A549 (cell line): Measurements from ENCODE around the gene FTSJ1. TPM values are rescaled to one million over a fixed set of nuclear protein-coding genes. Genes with fewer than 3 reads are reported as not detected.

Experiments
- ATAC-seq, 2 experiments: fragments of 200-7000 bp in 1 of 2; fragments of >200 bp in 1 of 2; cut with Nextera tagmentation in 1 of 2; cut with Tn5 transposase in 1 of 2; 3 replicates each; pipeline versions ENCODE4 v1.8.0 to v1.9.1; 2018 to 2020; ENCODE audit warnings: mild to moderate bottlenecking in 1 of 2, moderate library complexity in 1 of 2
- CTCF ChIA-PET: fragments of 300-600 bp; sonication (Branson Sonifier 250); formaldehyde crosslinking; extraction: SDS; loops from one replicate; lab custom pipeline; 2021; ENCODE audit warnings: antibody characterized with exemption, inconsistent platforms; lab: Yijun Ruan, JAX
- POLR2A ChIA-PET: fragments of 350-600 bp; formaldehyde crosslinking; extraction: SDS; loops from one replicate; lab custom pipeline; 2021; ENCODE audit warnings: antibody characterized with exemption, inconsistent platforms; lab: Yijun Ruan, JAX
- DNase-seq, 2 experiments: peaks; one replicate each; pipeline versions ENCODE4 v3.0.0 to v3.0.0-alpha.2; 2011 to 2016; ENCODE audit warnings: low read depth in 1 of 2, low spot score in 1 of 2
- FAIRE-seq: peaks from 2 replicates; lab custom pipeline; 2011; peaks lifted over from hg19 to GRCh38; lab: Jason Lieb, UNC
- H3K27ac ChIP-seq, 2 experiments: fragments of >200 bp; sonication (Bioruptor Twin); formaldehyde crosslinking; 3 replicates each; pipeline ENCODE4 v1.5.1; 2016 to 2017
- H3K4me1 ChIP-seq: fragments of >200 bp; sonication (Bioruptor Twin); formaldehyde crosslinking; 3 replicates; pipeline ENCODE4 v1.6.1; 2016
- H3K4me2 ChIP-seq: fragments of >200 bp; sonication (Bioruptor Twin); formaldehyde crosslinking; 3 replicates; pipeline ENCODE4 v1.6.1; 2016
- H3K4me3 ChIP-seq: fragments of >200 bp; sonication (Bioruptor Twin); formaldehyde crosslinking; 3 replicates; pipeline ENCODE4 v1.5.1; 2016
- H3K9me3 ChIP-seq: fragments of >200 bp; sonication (Bioruptor Twin); formaldehyde crosslinking; 3 replicates; pipeline ENCODE4 v1.6.1; 2016
- BCL3 ChIP-seq: fragments of >200 bp; sonication (Bioruptor Twin); formaldehyde crosslinking; IDR thresholded peaks from 3 replicates; pipeline ENCODE4 v1.6.1; 2016
- BHLHE40 ChIP-seq: IDR thresholded peaks from 2 replicates; pipeline ENCODE4 v1.6.1; 2012; ENCODE audit warnings: low read depth, low read length, inconsistent platforms
- CBX2 ChIP-seq: fragments of 200-600 bp; sonication (generic); IDR thresholded peaks from 2 replicates; pipeline ENCODE4 v1.6.1; 2016; ENCODE audit warnings: low read depth, mild to moderate bottlenecking, borderline replicate concordance
- CHD4 ChIP-seq: fragments of 200-600 bp; sonication (generic); IDR thresholded peaks from 2 replicates; pipeline ENCODE4 v1.6.1; 2016; ENCODE audit warnings: antibody characterized with exemption, mild to moderate bottlenecking, borderline replicate concordance
- EHF ChIP-seq: fragments of 250-450 bp; sonication (Bioruptor Pico); IDR thresholded peaks from 2 replicates; pipeline ENCODE4 v1.5.0; 2020; ENCODE audit warnings: mild to moderate bottlenecking
- EHMT2 ChIP-seq: fragments of 200-600 bp; sonication (generic); IDR thresholded peaks from 2 replicates; pipeline ENCODE4 v1.6.1; 2016; ENCODE audit warnings: antibody characterized with exemption, low read depth, mild to moderate bottlenecking, moderate library complexity
- EP300 ChIP-seq, 2 experiments: fragments of >200 bp; sonication (Bioruptor Twin); formaldehyde crosslinking; IDR thresholded peaks; 2 replicates in 1 of 2; 3 replicates in 1 of 2; pipeline ENCODE4 v1.6.1; 2016 to 2017
- ESRRA ChIP-seq: fragments of 150-350 bp; IDR thresholded peaks from 2 replicates; pipeline ENCODE4 v1.6.1; 2014; ENCODE audit warnings: mild to moderate bottlenecking, low read length, borderline replicate concordance
- FOSL2 ChIP-seq, 2 experiments: fragments of 450-650 bp in 1 of 2; fragments of >200 bp in 1 of 2; sonication (Bioruptor Twin) in 1 of 2; formaldehyde crosslinking; IDR thresholded peaks; 2 replicates each; pipeline versions ENCODE4 v1.5.0 to v1.6.1; 2016 to 2020; ENCODE audit warnings: mild to moderate bottlenecking in 1 of 2, moderate library complexity in 1 of 2
- FOXS1 ChIP-seq: fragments of 250-450 bp; sonication (Bioruptor Pico); IDR thresholded peaks from 2 replicates; pipeline ENCODE4 v1.5.0; 2020; ENCODE audit warnings: mild to moderate bottlenecking, moderate library complexity
- HDAC2 ChIP-seq: fragments of 200-600 bp; sonication (generic); IDR thresholded peaks from 2 replicates; pipeline ENCODE4 v1.6.1; 2016
- HES2 ChIP-seq: fragments of >200 bp; sonication (Bioruptor Twin); formaldehyde crosslinking; IDR thresholded peaks from 2 replicates; pipeline ENCODE4 v1.6.1; 2016
- HOXA7 ChIP-seq: fragments of 250-450 bp; sonication (Bioruptor Pico); IDR thresholded peaks from 2 replicates; pipeline ENCODE4 v1.5.0; 2020; ENCODE audit warnings: mild to moderate bottlenecking, moderate library complexity
- HOXB5 ChIP-seq: fragments of 250-450 bp; sonication (Bioruptor Pico); IDR thresholded peaks from 2 replicates; pipeline ENCODE4 v1.5.0; 2020; ENCODE audit warnings: mild to moderate bottlenecking, moderate library complexity
- JUN ChIP-seq, 2 experiments: fragments of >200 bp; sonication (Bioruptor Twin); formaldehyde crosslinking; IDR thresholded peaks; 2 replicates in 1 of 2; 3 replicates in 1 of 2; pipeline ENCODE4 v1.6.1; 2016 to 2017
- JUNB ChIP-seq: fragments of >200 bp; sonication (Bioruptor Twin); formaldehyde crosslinking; IDR thresholded peaks from 2 replicates; pipeline ENCODE4 v1.6.1; 2016
- KDM1A ChIP-seq: fragments of 200-600 bp; sonication (generic); IDR thresholded peaks from 2 replicates; pipeline ENCODE4 v1.6.1; 2016; ENCODE audit warnings: low read depth, mild to moderate bottlenecking
- KDM5A ChIP-seq: fragments of 200-600 bp; sonication (generic); IDR thresholded peaks from 2 replicates; pipeline ENCODE4 v1.6.1; 2016; ENCODE audit warnings: antibody characterized with exemption, mild to moderate bottlenecking
- MAFK ChIP-seq: fragments of 450-650 bp; IDR thresholded peaks from 2 replicates; pipeline ENCODE4 v1.6.1; 2014; ENCODE audit not compliant: partially characterized antibody
- MAZ ChIP-seq: fragments of 150-350 bp; IDR thresholded peaks from 2 replicates; pipeline ENCODE4 v1.6.1; 2014; ENCODE audit warnings: antibody characterized with exemption, low read depth, low read length, borderline replicate concordance
- NFE2L2 ChIP-seq: fragments of 150-350 bp; conservative IDR thresholded peaks from 2 replicates; pipeline ENCODE4 v1.6.1; 2014; ENCODE audit warnings: low read length
- NPAS2 ChIP-seq: fragments of 250-450 bp; sonication (Bioruptor Pico); IDR thresholded peaks from 2 replicates; pipeline ENCODE4 v1.8.0; 2022; ENCODE audit warnings: mild to moderate bottlenecking, moderate library complexity, borderline replicate concordance
- POLR2A ChIP-seq: IDR thresholded peaks from 2 replicates; pipeline ENCODE4 v1.6.1; 2012; ENCODE audit warnings: mild to moderate bottlenecking, low read length
- RAD21 ChIP-seq, 2 experiments: fragments of >200 bp in 1 of 2; sonication (Bioruptor Twin) in 1 of 2; formaldehyde crosslinking in 1 of 2; IDR thresholded peaks in 1 of 2; conservative IDR thresholded peaks in 1 of 2; 2 replicates in 1 of 2; 3 replicates in 1 of 2; pipeline ENCODE4 v1.6.1; 2012 to 2018; ENCODE audit warnings: inconsistent platforms in 1 of 2
- RFX5 ChIP-seq: fragments of 450-650 bp; IDR thresholded peaks from 2 replicates; pipeline ENCODE4 v1.7.1; 2014; ENCODE audit warnings: antibody characterized with exemption, mild to moderate bottlenecking, moderate library complexity
- SMC3 ChIP-seq: fragments of >200 bp; sonication (Bioruptor Twin); formaldehyde crosslinking; IDR thresholded peaks from 3 replicates; pipeline ENCODE4 v1.6.1; 2018; ENCODE audit warnings: inconsistent platforms
- TFCP2L1 ChIP-seq: fragments of 250-450 bp; sonication (Bioruptor Pico); IDR thresholded peaks from 2 replicates; pipeline ENCODE4 v1.5.0; 2021; ENCODE audit warnings: mild to moderate bottlenecking
- TP53 ChIP-seq: fragments of 250-450 bp; sonication (Bioruptor Pico); IDR thresholded peaks from 2 replicates; pipeline ENCODE4 v1.5.0; 2021; ENCODE audit warnings: mild to moderate bottlenecking, moderate library complexity
- ZC3H11A ChIP-seq: fragments of 450-650 bp; IDR thresholded peaks from 2 replicates; pipeline ENCODE4 v1.6.1; 2014; ENCODE audit warnings: antibody characterized with exemption, mild to moderate bottlenecking
- ZFP36 ChIP-seq: fragments of 450-650 bp; IDR thresholded peaks from 2 replicates; pipeline ENCODE4 v1.6.1; 2014; ENCODE audit warnings: borderline replicate concordance; ENCODE audit not compliant: partially characterized antibody
- ZSCAN20 ChIP-seq: fragments of 250-450 bp; sonication (Bioruptor Pico); IDR thresholded peaks from 2 replicates; pipeline ENCODE4 v1.8.0; 2022; ENCODE audit warnings: mild to moderate bottlenecking, moderate library complexity
- WGBS: methylation state at CpG from one replicate; pipeline ENCODE4 v1.1.6; 2017; ENCODE audit errors: missing lambda C conversion rate; 5-methylcytosine and 5-hydroxymethylcytosine counted together
- polyA plus RNA-seq, 4 experiments: library from polyadenylated mRNA; depleted of rRNA in 3 of 4; stranded (reverse); fragments of >200 nt; fragmentation: RNase III in 1 of 4; extraction: RNeasy Plus Mini Kit Qiagen cat#74134 plus additional on column Dnase treatment in 1 of 4; gene quantifications; 2 replicates in 3 of 4; 3 replicates in 1 of 4; pipeline ENCODE4 v1.2.3, GENCODE V29; 2011 to 2017
- TF ChIP-seq, protein P1 (sequence below): fragments of 250-450 bp; sonication (Bioruptor Pico); IDR thresholded peaks from 2 replicates; pipeline ENCODE4 v1.5.0; 2020; ENCODE audit warnings: low read depth, mild to moderate bottlenecking, moderate library complexity

FTSJ1 gene
- polyA plus RNA-seq, 2 of the 4 experiments (the other 2 are of a cell fraction), result 37.1 to 71.2 TPM

- no peak for DNase-seq
- ChIA-PET POLR2A (interaction anchor here (2.0 kb wide), 1 partner anchor 9 kb away, joined by 5 read pairs; the partner anchor contains the start of gene TBC1D25), CTCF (no interaction called here)
- 72% methylated on average over 3 of the region's 3 CpGs for WGBS
- ATAC-seq, result no peak
- peaks cover 15% of the 10 kb centered on the region for H3K4me1 ChIP-seq
- no peak for TF ChIP-seq CBX2
- no peak for TF ChIP-seq MAFK
- no peak for TF ChIP-seq HDAC2
- TF ChIP-seq TP53 (CRISPR knock-in tag), result no peak
- TF ChIP-seq EHMT2, result no peak
- no peak for TF ChIP-seq ZFP36
- TF ChIP-seq, protein P1, sequence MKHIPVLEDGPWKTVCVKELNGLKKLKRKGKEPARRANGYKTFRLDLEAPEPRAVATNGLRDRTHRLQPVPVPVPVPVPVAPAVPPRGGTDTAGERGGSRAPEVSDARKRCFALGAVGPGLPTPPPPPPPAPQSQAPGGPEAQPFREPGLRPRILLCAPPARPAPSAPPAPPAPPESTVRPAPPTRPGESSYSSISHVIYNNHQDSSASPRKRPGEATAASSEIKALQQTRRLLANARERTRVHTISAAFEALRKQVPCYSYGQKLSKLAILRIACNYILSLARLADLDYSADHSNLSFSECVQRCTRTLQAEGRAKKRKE (CRISPR knock-in tag), result no peak
- no peak for TF ChIP-seq CHD4
- no peak for TF ChIP-seq BHLHE40
- no peak for TF ChIP-seq JUN (IDR thresholded peaks at IDR 0.05)
- TF ChIP-seq HOXA7 (CRISPR knock-in tag), result no peak
- no peak for TF ChIP-seq BCL3
- no peak for TF ChIP-seq MAZ
- no peak for TF ChIP-seq SMC3
- TF ChIP-seq ZC3H11A, result no peak
- no peak for TF ChIP-seq EP300 (IDR thresholded peaks at IDR 0.05)
- no peak for TF ChIP-seq POLR2A
- TF ChIP-seq FOXS1 (CRISPR knock-in tag), result no peak
- no peak for TF ChIP-seq TFCP2L1 (CRISPR knock-in tag)
- FAIRE-seq, result peak; percentile 32
- peak overlapping the region; percentile 47; the same call in 2 of the 3 replicates for H3K4me2 ChIP-seq
- H3K9me3 ChIP-seq, result no peaks in the 10 kb centered on the region
- H3K4me3 ChIP-seq, result no peak overlapping the region
- H3K27ac ChIP-seq, result peak overlapping the region; percentile 69 to 80; a peak in 5 of 6 replicates
These were observed 54.7 kb downstream of the FTSJ1 start for GRCh38 chrX:48530736-48531135.

DNA sequence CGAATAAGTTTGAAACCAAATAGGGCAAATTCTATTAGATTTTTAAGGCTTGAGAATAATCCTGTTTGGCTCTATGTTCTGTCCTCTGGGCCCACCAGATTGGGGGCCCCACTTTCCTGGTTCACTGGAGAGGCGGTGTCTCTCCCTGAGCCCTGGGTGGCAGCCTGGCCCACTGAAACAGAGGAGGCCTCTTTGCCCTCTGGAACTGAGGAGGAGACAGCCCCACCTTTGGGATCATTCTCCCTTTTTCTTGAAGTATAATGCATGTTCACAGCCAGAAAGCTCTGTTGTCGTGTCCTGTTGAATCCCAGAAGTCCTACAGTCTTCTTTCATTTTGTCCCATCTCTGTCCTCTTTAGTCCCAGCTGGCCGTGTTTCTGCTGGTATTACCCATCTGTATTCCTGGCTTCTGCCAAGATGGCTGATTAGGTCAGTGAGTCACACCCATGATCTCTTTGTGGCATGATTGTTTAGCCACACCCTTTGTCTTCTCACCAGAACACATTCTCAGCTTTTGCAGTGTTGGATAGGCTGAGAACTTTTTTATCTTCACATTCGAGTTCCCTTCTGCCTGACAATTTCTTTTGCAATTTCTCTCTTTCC lies 55.5 kb downstream of the FTSJ1 start:
- Histone ChIP-seq H3K27ac (peak overlapping the region; percentile 69 to 80), H3K9me3 (no peaks in the 10 kb centered on the region), H3K4me3 (no peak overlapping the region), H3K4me2 (peak overlapping the region; percentile 47), H3K4me1 (peaks cover 15% of the 10 kb centered on the region)
- ChIA-PET CTCF (no interaction called here), POLR2A (interaction anchor here (0.7 to 2.0 kb wide), 2 partner anchors 8 to 881 kb away, joined by 3 to 5 read pairs; partner anchors contain the start of genes ELK1 and TBC1D25)
- no peak for TF ChIP-seq NFE2L2
- no peak for TF ChIP-seq FOSL2 (IDR thresholded peaks at IDR 0.05)
- TF ChIP-seq FOSL2 (CRISPR knock-in tag; IDR thresholded peaks at IDR 0.05), result peak; percentile 67
- 48% methylated on average over 5 of the region's 5 CpGs for WGBS
- DNase-seq, result peak; percentile 28 to 70
- ATAC-seq, result peak; percentile 70 to 89; a peak in 4 of 6 replicates
- peak; percentile 95 for FAIRE-seq

- POLR2A ChIA-PET, result interaction anchor here (0.6 to 0.7 kb wide), 2 partner anchors 10 to 882 kb away, joined by 3 read pairs; partner anchors contain the start of gene ELK1
- CTCF ChIA-PET, result no interaction called here
- H3K27ac ChIP-seq, result peak overlapping the region; percentile 69 to 80; a peak in 5 of 6 replicates
- no peak overlapping the region for H3K4me3 ChIP-seq
- H3K4me1 ChIP-seq, result peaks cover 15% of the 10 kb centered on the region
- H3K9me3 ChIP-seq, result no peaks in the 10 kb centered on the region
- FAIRE-seq, result no peak
- 0 out of 3 replicates have a peak overlapping the region, but pooled peaks have one; percentile 47 for H3K4me2 ChIP-seq
- no peak; a peak in 1 of 6 replicates for ATAC-seq
- no peak for DNase-seq
- 91% methylated on average over 1 of the region's 1 CpG for WGBS
- TF ChIP-seq JUNB, result no peak
- TF ChIP-seq TP53 (CRISPR knock-in tag), result no peak
- TF ChIP-seq BHLHE40, result no peak
- no peak for TF ChIP-seq ESRRA
- TF ChIP-seq HOXA7 (CRISPR knock-in tag), result no peak
- no peak for TF ChIP-seq KDM5A
- no peak for TF ChIP-seq EHMT2
- TF ChIP-seq HES2, result no peak
- no peak for TF ChIP-seq HOXB5 (CRISPR knock-in tag)
- no peak for TF ChIP-seq KDM1A
- TF ChIP-seq NFE2L2, result no peak
- no peak for TF ChIP-seq RAD21 (conservative IDR thresholded peaks at IDR 0.05 in 1 of 2, IDR thresholded peaks at IDR 0.05 in 1 of 2)
- no peak for TF ChIP-seq EHF (CRISPR knock-in tag)
- no peak for TF ChIP-seq NPAS2 (CRISPR knock-in tag)
- no peak for TF ChIP-seq TFCP2L1 (CRISPR knock-in tag)
- no peak for TF ChIP-seq ZSCAN20 (CRISPR knock-in tag)
- TF ChIP-seq RFX5, result no peak
- no peak for TF ChIP-seq CBX2
These were observed 56.2 kb downstream of the FTSJ1 start for GRCh38 chrX:48532161-48532560.
